Measurements from ENCODE around the gene STIM1.
A peak's percentile ranks its signal among the peaks of the same experiment; 100 is the strongest.

Gene STIM1

DNA sequence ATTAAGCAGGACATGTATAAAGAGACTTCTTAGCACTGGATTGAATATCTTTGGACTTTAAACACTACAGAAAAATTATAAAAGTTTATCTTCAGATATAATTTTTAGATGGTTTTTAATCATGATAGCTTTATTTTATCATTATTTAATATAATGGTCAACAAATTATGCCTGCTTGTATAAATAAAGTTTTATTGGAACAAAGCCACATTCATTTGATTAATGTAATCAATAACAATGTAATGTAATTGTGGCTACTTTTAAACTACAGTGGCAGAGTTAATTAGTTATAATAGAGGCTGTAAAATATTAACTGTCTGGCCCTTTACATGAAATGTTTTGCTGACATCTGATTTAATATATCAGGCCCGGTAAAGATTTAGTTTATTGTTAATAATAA is 70.0 kb downstream of the STIM1 start:
- no peak for DNase-seq

DNA sequence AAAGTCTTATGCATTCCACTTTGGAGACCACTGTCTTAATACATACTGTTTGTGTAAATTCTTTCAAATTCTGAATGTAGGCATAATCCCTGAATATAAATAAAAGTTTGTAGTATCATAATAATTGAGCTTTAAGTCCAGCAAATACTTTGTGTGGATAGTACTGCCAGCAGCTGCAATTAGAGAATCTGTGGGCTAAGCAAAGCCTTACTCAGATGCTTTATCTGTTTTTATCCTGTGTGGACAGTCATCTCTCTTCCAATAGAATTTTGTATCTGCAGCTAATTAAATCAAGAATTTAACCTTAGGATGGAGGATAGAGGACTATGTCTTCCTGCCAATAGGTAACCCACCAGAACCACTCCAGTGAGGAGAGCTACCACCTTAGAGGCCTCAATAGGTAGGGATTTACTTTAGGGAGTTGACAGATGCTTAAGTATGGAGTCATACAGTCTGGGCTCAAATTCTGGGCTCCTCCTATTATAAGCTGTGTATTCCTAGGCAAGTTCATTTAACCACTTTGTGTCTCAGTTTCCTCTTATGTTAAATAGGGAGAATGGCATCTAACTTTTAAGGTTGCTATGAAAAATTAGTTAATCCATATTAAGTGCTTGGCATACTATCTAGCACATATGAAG is 71.1 kb downstream of the STIM1 start:
- no peak for DNase-seq

DNA sequence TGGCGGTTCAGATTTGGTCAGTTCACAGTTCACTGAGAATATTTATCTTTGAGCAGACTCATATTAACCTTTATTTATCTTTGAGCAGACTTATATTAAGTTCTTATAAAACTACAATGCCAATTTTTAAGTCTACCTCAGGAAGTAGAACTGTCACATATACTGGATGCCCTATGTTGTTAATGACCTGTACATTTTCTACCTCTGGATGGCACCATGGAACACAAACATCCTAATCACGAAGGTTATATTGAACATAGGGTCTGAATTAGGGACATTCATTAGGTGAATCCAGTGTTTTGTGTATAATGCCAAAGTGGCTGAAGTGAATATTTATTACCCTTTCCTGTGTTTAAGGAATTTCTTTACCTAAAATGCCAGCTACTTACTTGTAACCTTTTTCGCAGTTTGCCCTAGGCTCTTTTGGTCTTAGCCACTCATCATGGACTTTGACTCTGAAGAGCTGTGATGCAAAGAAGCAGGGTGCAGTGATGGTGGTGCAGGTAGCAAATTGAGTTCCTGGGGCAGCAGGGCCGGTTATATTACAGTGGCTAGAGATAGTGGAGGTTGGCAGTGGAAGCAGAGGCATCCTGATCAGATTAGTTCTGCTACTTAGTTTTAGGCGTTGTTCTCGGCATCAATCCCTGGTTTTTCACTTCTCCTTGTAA is 71.8 kb downstream of the STIM1 start:
- no peak for DNase-seq

DNA sequence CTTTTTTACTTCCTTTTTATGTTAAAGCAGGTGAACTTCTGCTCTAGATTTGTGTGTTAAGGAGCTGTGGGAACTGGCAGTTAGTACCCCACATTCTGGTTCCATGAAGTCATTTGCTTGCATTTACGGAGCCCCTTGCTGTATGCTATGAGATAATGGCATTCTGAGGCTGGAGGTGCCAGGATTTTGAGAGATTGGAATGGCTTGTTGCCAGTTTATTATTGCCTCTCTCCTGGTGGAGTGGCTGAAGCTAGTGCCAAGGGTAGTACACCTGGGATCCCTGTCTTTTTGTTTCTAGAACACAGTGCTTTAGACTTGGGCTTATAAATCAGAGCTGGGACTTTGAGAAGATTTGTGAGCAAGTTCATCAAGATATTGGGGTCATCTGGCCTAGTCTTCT is 73.8 kb downstream of the STIM1 start:
- DNase-seq, result no peak

DNA sequence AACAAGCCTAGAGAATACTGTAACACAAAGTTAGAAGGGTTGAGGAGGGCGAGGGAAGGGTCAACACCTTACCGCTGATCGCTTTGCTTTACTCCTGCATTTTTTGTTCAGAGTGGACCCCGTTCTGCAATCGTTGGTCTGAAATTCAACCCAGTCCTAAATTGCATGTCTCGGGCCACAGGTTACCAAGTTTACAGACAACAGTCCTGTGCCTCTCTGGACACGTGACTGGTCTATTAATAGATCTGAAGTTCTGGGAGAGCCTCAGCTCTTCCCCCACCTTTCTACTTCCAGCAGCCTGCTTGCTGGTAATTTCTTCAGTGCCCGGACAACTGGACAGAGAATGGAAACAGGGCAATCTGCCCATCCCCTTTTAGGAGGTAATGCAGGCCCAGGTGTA is 74.2 kb downstream of the STIM1 start:
- no peak for DNase-seq

DNA sequence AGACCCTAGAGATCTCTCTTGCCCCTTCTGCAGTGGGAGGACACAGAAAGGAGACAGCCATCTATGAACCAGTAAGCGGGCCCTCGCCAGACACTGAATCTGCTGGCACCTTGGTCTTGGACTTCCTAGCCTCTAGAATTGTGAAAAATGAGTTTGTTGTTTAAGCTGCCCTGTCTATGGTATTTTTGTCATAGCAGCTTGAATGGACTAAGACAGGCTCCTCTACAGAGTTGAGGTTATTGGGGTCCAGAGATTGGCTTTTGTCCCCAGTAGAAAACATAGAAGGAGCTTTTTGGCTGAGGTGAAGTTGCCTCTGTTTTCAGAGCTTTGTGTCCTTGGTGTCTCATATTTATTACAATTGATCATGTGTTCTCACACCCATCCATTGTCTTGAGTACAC is 77.2 kb downstream of the STIM1 start:
- DNase-seq, result no peak

DNA sequence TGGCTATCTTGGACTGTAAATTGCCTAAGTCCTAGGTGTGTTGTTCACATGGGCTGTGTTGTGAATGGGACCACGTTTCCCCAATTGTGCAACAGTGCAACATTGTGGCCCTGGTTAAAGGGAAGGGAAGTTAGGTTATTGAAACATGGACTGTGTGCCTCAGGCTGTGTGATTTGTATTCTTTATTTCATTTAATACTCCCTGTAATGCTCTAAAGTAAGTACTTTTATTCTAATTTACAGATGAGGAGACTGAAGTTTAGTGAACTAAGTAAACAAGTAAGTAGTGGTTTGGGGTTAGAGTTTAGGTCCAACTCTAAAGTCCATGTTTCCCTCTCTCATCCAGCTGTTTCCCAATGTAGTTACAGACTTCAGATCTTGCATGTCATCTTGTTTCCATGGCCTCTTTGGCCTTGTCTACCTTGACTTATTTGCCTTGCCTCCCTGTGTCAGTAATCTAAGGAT is 77.7 kb downstream of the STIM1 start:
- DNase-seq, result no peak

DNA sequence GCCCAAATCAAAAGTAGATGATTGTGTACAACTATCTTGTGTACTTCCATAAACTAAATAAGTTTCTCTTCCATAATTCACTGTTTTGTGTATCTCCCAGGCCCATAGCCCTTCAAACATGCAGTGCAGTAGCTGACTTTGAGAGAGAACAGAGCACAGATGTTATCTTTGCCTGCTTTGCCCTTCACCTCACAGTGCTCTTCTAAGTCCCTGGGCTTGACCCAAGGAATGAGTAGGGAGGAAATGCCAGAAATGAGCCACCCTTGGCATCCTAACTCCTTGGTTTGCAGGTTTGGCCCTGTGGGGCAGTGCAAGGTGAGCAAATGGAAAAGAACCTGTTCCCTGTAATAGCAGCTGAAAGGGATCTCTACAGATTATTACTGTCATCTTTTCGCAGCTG is 79.2 kb downstream of the STIM1 start:
- no peak for DNase-seq

DNA sequence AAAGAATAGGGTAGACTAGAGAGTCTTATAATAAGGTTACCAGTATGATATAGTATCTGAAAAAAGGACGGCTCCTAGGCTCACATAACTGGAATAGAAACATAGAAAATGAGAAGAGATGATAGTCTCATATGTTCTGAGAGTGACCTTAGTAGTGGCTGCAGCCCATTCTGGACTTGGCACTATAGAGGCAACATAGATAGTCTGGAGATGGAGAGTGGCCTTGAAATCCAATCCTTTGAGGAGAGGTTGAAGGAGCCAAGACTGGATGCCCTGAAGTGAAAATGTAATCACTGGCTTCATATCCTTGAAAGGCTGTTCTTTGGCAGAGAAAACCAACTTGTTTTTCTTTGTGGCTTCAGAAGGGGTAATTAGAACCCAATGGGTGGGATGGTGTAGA is 81.1 kb downstream of the STIM1 start:
- no peak for DNase-seq

DNA sequence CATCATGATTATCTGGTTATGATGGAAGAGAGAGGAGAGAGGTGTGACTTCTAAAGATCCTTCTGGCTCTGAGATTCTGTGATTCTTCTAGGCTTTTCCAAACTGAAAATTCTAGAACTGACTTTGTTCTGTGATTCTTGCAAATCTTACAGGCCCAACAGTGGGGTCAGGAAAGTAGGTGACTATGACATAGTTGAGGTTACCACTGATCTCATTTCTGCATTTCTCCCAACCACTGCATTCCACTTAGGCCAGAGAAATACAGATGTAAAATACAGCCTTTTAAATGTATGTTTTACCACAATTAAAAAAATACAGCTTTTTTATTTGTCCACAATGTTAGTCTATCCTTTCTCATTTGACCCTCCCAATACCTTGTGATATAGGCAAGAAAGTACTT is 83.7 kb downstream of the STIM1 start:
- no peak for DNase-seq

DNA sequence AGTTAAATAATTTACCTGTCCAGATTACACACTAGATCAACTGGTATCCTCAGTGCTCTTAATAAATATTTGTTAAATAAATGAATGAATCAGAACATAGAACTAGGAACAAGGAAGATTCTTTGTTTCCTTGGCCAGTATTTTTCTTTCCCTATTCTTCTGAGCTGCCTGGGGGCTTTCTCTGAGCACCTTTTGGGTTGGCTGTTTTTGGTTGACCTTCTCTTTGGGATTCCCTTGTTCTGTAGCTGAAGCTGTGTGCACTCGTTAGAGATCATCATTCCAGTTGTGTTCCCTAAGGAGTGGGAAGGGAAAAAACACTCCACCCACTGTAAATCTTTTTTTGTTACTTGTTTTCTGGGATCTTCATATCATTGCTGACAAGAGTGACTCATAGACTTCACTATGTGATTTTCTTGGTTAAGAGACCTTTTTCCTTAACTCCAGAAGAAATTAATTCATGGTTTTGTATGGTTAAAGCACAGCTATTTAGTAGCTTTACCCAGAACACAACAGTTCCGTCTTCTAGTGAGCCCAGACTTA is 84.3 kb downstream of the STIM1 start:
- no peak for DNase-seq

DNA sequence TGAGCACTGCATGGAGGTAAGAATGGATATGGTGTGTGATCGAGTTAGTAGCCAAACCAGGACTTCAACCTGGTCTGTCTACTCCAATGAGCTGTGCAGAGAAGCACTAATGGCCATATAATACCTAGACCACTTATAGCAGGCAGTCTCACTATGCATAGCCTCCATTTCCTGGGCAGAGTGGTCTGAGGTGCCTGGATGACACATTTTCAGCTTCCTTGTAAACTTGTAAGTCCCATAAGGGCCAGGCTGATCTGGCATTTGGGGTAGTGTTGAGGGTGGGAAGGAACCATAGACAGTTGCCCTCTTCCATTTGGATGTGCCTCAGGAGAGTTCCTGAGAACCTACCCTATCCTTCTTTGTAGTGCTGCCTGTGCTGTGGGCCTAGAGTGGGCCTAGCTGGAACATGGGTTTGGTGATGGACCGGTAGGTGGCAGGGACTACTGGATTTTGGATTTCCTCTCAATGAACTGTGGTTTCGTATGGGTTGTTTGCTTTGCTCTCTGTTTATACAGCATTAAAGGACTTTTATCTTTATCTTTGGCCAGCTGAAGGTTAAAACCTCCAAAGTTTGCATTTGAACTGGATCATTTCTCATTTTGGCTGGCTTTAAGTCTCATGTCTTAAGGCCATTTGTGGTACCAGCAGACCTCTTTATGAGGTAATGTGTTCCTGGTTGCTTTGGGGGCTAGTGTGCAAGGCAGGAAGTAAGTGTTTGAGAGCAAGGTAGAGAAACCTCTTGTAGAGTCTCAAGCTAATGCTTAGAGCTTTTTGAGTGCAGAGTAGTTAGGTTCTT is 86.9 kb downstream of the STIM1 start:
- no peak for DNase-seq

DNA sequence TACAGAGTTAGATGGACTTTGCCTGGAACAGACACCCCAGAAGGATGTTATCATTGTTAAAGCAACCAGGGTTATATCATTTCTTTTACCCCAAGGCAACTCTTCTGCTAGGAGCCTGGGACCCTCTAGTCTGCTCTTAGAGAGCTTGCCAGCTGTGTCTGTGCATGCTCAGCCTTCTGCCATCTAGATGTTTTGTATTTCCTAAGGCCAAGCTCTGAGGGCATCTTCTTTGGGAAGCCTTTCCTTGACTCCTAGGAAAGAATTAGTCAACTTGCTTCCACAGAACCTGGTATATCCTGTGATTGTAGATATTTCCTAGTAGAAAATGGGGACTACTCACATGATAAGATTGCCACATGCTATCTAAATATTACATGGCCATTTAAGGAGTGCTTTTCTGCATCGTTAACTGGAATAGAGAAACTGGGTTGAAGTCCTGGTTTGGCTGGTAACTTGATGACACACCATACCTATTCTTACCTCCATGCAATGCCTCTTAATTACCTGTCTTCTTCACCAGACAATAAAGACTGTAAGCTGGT is 87.6 kb downstream of the STIM1 start:
- no peak for DNase-seq

DNA sequence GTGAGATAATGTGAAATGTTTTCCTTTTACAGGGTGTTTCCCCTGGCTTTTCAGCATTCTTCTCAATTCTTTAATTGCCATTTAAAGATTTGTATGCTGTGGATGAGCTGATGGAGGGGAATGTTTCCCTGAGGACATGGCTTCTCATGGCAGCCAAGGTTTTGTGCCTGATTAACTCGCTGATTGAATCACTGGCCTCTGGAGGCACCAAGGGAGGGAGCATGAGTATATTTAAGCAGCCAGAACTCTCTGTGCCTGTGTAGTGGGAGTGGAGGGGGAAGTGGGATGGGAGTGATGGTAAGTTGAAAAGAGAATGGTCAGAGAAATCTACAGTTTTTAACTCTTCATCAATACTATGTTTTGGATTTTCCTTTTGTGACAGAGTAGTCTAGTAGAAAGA is 88.7 kb downstream of the STIM1 start:
- no peak for DNase-seq

DNA sequence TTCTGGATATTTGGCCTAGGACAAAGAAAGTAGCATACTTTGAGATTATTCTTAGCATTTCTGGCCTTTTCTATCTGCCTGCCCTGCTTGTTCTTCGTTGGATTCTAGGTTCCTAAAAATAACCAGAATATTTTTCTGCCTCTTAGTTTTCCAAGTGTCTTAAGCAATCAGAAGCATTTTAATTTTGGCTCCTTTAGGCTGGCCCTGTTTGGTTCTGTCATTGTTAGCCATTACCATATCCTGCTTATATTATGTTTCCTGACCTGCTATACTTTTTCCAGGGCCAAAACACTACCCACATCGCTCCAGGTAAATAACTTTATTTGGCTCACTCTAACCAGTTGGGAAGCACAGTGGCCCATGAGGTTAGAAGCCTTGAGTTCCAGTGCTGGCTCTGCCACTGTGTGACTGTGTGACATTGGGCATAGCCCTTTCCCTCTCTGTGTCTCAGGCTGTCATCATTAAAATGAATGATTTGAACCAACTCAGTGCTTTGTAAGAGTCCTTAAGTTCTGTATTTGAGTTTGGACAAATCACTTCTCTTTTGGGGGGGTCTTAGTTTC is 91.1 kb downstream of the STIM1 start:
- DNase-seq, result no peak

DNA sequence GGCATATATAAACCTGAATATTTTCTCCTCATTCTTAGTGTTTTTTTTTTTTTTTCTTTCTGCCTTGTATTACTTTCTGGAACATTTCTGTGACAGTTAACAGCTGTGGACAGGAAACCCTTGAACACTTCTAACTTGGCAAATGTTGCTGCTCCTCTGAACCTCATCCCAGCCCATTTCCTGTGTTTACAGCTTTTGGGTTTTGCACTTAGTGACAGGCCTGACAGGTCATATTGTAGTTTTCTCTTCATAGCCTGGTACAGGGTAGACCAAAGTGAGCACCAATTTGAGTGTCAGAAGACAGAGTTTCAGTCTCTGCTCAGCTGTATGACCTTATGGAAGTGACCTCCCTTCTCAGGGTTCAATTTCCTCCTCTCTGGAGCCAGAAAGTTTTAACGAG is 91.6 kb downstream of the STIM1 start:
- peak; percentile 28 for DNase-seq

DNA sequence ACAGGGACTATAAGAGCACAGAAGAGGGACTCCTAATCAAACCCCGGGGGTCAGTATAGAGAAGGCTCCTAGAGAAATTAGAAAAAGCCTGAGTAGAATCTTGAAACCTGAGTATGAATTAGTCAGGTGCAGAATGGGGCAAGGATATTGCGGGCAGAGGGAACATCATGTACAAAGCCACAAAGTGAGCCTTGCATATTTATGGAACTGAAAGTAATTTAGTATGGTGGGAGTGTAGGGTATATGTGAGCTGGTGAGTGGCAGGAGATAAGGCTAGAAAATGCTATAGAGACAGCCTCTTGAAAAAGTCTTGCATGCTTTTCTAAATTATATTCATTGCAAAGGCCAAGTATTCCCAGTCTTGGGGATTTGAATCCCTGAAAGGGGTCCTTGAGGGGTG is 93.7 kb downstream of the STIM1 start:
- DNase-seq, result no peak

DNA sequence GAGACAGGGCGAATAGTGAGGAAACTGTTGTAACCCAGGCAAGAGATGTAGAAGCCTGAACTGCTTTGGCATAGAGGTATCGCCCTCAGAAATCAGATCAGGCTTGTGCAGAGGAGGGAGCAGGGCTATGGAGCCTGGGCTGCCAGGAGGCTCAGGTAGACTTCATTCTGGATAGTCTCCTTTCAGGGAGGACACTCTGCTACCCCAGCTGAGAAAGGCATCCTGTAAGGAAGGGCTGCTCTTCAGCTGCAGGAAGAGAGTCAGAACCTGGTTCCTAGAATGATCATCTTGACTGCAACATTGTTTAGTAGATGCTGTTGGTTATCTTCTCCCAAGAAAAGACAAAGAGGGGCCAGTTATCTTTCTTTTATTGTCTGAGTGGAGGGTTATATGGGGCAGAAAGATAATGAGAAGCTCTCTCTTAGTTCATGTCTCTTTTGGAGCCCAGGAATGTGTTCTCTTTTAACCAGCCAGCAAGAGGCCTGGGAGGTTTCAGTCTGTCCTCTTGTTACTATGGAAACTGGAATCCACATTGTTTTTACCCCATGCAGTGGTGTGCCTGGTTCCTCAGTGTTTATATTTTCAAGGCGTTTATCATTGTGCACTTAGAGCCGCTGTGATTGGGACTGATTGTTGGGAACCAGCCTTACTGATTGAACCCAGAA is 95.7 kb downstream of the STIM1 start:
- DNase-seq, result no peak

DNA sequence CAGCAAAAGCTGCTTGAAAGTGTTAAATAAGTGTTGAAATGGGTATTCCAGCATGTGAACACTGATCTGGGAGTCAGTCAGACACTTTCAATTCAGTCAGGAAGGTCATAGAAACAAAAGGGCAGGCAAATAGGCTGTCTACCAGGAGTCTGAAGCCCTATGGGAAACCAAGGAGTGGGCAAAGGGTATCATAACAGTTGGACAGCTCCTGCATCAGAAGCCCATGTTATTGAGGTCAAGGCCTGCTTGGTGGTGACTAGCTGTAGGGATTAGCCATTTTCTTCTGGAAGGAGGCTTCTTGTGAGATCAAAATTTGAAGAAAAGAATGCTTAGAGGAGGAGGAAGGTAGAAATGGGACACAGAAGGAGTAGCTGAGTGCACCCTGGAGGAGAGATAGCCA is 97.3 kb downstream of the STIM1 start:
- DNase-seq, result no peak

DNA sequence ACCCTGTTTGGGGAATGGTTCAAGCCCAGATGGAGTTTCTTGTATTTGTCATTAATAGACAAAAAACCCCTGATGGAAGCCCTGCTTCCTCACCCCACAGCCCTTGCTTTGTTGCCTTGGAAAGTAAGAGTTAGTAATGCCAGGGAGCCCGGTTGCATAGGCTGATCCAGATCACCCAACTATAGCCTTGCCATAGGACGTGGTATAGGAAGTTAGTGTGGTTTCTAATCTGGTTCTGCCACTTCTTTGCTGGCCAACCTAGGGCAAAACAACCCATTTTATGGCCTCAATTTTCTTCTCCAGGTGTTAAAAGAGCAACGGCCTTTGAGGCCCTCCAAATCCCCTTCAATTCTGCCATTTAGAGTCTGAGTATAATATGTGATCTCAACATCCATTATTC is 97.9 kb downstream of the STIM1 start:
- DNase-seq, result no peak

DNA sequence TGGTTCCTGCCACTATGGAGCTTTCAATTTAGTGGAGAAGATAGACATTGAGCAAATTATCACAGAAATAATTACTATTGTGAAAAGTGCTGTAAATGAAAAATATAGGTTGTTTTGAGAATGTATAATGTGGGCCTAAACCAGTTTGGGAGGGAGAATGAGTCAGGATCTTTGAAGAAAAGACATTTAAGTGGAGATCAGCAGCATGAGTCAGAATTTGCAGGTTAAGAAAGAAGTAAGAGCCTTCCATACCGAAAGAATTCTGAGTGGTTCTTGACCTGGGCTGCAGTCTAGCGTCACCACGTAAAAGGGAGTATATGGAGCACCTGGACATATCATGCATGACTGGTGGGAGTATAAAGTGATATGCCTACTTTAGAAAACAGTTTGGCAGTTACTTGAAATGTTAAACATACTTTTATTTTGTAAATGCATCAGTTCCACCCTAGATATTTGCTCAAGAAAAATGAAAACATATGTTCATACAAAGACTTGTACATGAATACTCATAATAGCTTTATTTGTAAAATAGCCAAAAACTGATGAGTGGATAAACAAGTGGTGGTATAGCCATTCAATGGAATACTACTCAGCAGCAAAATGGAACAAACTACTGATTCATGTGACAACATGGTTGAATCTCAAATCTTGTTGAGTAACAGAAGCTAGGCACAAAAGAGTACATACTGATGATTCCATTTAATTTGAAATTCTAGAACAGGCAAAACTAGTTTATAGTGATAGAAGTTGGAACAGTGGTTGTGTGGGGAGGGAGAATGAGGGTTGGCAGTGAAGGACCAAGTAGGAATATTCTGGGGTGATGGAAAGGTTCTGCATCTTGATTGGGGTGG is 99.2 kb downstream of the STIM1 start:
- DNase-seq, result no peak

DNA sequence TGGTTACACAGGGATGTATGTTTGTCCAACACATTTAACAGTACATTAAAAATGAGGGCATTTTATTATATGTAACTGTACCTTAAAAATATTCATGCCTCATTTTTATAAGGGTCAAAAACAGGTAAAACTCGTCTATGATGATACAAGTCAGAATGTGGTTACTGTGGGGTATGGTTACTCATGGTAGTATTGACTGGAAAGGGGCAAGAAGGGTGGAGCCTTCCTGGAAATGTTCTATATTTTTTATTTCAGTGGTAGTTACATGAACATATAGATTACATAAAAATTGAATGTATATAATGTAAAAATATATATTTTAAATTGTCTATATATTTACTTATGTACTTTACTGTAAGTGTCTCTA is 99.8 kb downstream of the STIM1 start:
- DNase-seq, result no peak
